Lung (tissue), 16 donors: Measurements from ENCODE around the gene ASCC3. TPM values are rescaled to one million over a fixed set of nuclear protein-coding genes. Genes with fewer than 3 reads are reported as not detected.

Source experiments
- ATAC-seq: fragments of 200-7000 bp; cut with Tn5 transposase; one replicate; pipeline ENCODE4 v1.9.1; 2020; ENCODE audit warnings: moderate number of reproducible peaks; ENCODE audit not compliant: insufficient read depth, low FRiP score
- DNase-seq, 3 donors: peaks; one replicate each; pipeline ENCODE4 v3.0.0-alpha.2; 2013 to 2017
- H3K27ac ChIP-seq, 2 donors: one replicate each; pipeline ENCODE4 v1.5.1; 2013; ENCODE audit warnings: mild to moderate bottlenecking in 2 of 2, moderate library complexity in 2 of 2, control low read depth in 1 of 2, inconsistent platforms in 1 of 2, low read depth in 1 of 2, low read length in 1 of 2
- H3K27me3 ChIP-seq, 3 donors: one replicate each; pipeline ENCODE4 v1.5.1; 2013; ENCODE audit warnings: low read length in 2 of 3; ENCODE audit not compliant: control insufficient read depth in 3 of 3, insufficient read depth in 3 of 3
- H3K36me3 ChIP-seq, 4 donors: one replicate each; pipeline ENCODE4 v1.5.1; 2013; ENCODE audit warnings: low read length in 4 of 4, mild to moderate bottlenecking in 1 of 4, moderate library complexity in 1 of 4; ENCODE audit not compliant: control insufficient read depth in 4 of 4, insufficient read depth in 4 of 4
- H3K4me1 ChIP-seq, 5 donors: one replicate each; pipeline ENCODE4 v1.5.1; 2013; ENCODE audit warnings: low read length in 5 of 5, mild to moderate bottlenecking in 2 of 5, moderate library complexity in 1 of 5; ENCODE audit not compliant: control insufficient read depth in 5 of 5, insufficient read depth in 5 of 5
- H3K4me3 ChIP-seq: one replicate; pipeline ENCODE4 v1.5.1; 2013; ENCODE audit warnings: mild to moderate bottlenecking, control low read depth, moderate library complexity
- H3K9ac ChIP-seq, 2 donors: one replicate each; pipeline ENCODE4 v1.5.1; 2013; ENCODE audit warnings: low read length in 2 of 2, control low read depth in 1 of 2; ENCODE audit not compliant: insufficient read depth in 1 of 2
- H3K9me3 ChIP-seq, 4 donors: one replicate each; pipeline ENCODE4 v1.5.1; 2013; ENCODE audit warnings: low read length in 3 of 4, mild to moderate bottlenecking in 1 of 4, moderate library complexity in 1 of 4; ENCODE audit not compliant: control insufficient read depth in 4 of 4, insufficient read depth in 3 of 4
- CTCF ChIP-seq: IDR thresholded peaks from 2 replicates; pipeline ENCODE4 v1.5.1; 2012; ENCODE audit warnings: mild to moderate bottlenecking; ENCODE audit errors: control extremely low read depth, extremely low read depth
- WGBS, 2 donors: extraction: QIAGEN DNeasy Blood & Tissue Kit; methylation state at CpG; one replicate each; pipeline ENCODE4 v1.1.7; 2013; 5-methylcytosine and 5-hydroxymethylcytosine counted together
- long read RNA-seq, 5 donors: transcript quantifications; one replicate each; lab custom pipeline, GENCODE V29; 2026
- polyA plus RNA-seq, 2 donors: library from polyadenylated mRNA; stranded (reverse); fragments of 200-250 nt; gene quantifications; one replicate each; pipeline ENCODE4 v1.2.1, GENCODE V29; 2013
- total RNA-seq, 2 donors: library from RNA; depleted of rRNA in 1 of 2; stranded (reverse); fragments of >200 nt in 1 of 2; gene quantifications; one replicate each; pipeline ENCODE4 v1.2.1, GENCODE V29; 2014 to 2021
- donor health status: control.
- donor health status: control.
- donor health status: Bipolar disorder and iron deficiency.
- donor health status: healthy.
- donor health status: DM: yes; HTN: yes; CAD: no.

ASCC3 gene
- 10 to 100 TPM; 33.3 to 49.2 TPM for total RNA-seq
- polyA plus RNA-seq: 10 to 100 TPM in 1 of 2 donors, 1 to 10 TPM in 1; 5.3 to 10.8 TPM
- long read RNA-seq, donor 1, partial matches to known transcripts: 0 of 1 reads
- long read RNA-seq, donor 1, other reads (novel, unspliced or antisense): 0 of 1 reads
- long read RNA-seq, donor 2: 0 reads
- long read RNA-seq, donor 3, partial matches to known transcripts: 0 of 1 reads
- long read RNA-seq, donor 3, other reads (novel, unspliced or antisense): 0 of 1 reads
- long read RNA-seq, donor 4, partial matches to known transcripts: 0 of 1 reads
- long read RNA-seq, donor 4, other reads (novel, unspliced or antisense): 0 of 1 reads
- long read RNA-seq, donor 5, full-length matches to known transcripts: 6 of 6 reads
- long read RNA-seq, donor 5, partial matches to known transcripts: 0 of 6 reads
- long read RNA-seq, donor 5, other reads (novel, unspliced or antisense): 0 of 6 reads

GRCh38 chr6:100880853-100881706, at the start of gene ASCC3:
Gene ASCC3 (minus strand): TSS chr6:100881329. CDS start chr6:100867997, 13,332 bp downstream.
- H3K27ac ChIP-seq: peak within 1 kb of the TSS; percentile 55 to 95
- DNase-seq (peak; percentile 93 to 96 (median 93)), ATAC-seq (peak; percentile 99)
- peaks cover 0 to 4% (median 0%) of the 10 kb centered on the region in 4 donors for H3K36me3 ChIP-seq
- no peaks in the 10 kb centered on the region for H3K9me3 ChIP-seq
- 0% methylated on average over 83 of the region's 83 CpGs for WGBS, 2 donors
- peak within 1 kb of the TSS; percentile 84 for H3K4me3 ChIP-seq
- H3K4me1 ChIP-seq: peaks cover 0 to 15% (median 11%) of the 10 kb centered on the region in 5 donors
- no peaks in the 10 kb centered on the region for H3K27me3 ChIP-seq
- peak within 1 kb of the TSS; percentile 94 to 97 for H3K9ac ChIP-seq
- no peak for TF ChIP-seq CTCF

- no peak for ATAC-seq
- 64 to 70% methylated on average over 1 of the region's 1 CpG for WGBS, 2 donors
Observed at GRCh38 chr6:100925749-100926148, 44.6 kb upstream of the ASCC3 start.

GRCh38 chr6:100924534-100925227, 43.6 kb upstream of the ASCC3 start:
- ATAC-seq (no peak), DNase-seq (no peak)
- no peak overlapping the region for H3K27ac ChIP-seq
- no peaks in the 10 kb centered on the region for H3K27me3 ChIP-seq
- H3K9me3 ChIP-seq: no peaks in the 10 kb centered on the region
- no peak overlapping the region for H3K4me3 ChIP-seq
- no peaks in the 10 kb centered on the region for H3K36me3 ChIP-seq
- H3K9ac ChIP-seq: no peak overlapping the region
- no peaks in the 10 kb centered on the region for H3K4me1 ChIP-seq
- TF ChIP-seq CTCF: no peak
- 81 to 85% methylated on average over 9 of the region's 9 CpGs for WGBS, 2 donors

More at GRCh38 chr6:100925749-100926148, 44.6 kb upstream of the ASCC3 start:
- TF ChIP-seq CTCF: no peak
- no peak for DNase-seq
- H3K27me3 ChIP-seq: no peaks in the 10 kb centered on the region
- H3K36me3 ChIP-seq: no peaks in the 10 kb centered on the region
- H3K9me3 ChIP-seq: no peaks in the 10 kb centered on the region
- no peak overlapping the region for H3K4me3 ChIP-seq
- no peak overlapping the region for H3K9ac ChIP-seq
- H3K27ac ChIP-seq: no peak overlapping the region
- no peaks in the 10 kb centered on the region for H3K4me1 ChIP-seq
